ENCODE measurements around the gene PRM2.

The PRM2 gene

DNA sequence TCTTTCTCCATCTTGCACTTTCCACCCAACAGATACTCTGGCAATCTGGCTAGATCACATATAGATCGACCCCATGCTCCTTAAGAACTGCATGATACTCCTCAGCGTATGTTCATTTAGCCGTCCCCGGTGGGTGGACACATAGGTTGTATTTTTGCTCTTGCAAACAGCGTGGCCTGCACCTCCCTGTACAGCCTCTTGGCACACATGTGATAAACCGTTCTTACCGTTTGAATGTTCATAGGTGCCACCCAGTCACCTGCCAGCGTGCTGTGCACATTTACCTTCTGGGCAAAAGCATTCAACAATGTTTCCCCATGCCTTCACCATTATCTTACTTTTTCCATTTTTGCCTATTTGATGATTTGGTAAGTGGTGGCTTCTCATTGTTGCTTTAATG is 13.4 kb downstream of the PRM2 start:
- no peak for DNase-seq (ENCODE audit: low read depth, low spot score)

DNA sequence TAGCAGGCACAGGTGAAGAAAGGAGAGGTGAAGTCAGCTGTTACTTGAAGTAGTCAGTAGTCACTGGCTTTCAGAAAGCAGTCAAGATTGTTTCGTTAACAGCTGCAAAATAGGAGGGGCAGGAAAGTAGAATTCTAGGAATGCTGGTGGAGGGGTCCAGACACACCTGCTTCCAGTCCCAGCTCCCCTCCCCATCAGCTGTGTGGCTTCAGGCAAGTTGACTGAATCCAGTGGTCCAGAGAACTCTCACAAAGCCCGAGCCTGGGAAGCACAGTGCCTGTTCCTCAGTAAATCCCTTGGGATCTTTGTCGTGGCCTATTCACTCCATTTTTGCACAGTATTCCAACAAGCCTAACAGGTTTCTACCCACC is 15.7 kb downstream of the PRM2 start:
- DNase-seq (ENCODE audit: low read depth, low spot score), result no peak

DNA sequence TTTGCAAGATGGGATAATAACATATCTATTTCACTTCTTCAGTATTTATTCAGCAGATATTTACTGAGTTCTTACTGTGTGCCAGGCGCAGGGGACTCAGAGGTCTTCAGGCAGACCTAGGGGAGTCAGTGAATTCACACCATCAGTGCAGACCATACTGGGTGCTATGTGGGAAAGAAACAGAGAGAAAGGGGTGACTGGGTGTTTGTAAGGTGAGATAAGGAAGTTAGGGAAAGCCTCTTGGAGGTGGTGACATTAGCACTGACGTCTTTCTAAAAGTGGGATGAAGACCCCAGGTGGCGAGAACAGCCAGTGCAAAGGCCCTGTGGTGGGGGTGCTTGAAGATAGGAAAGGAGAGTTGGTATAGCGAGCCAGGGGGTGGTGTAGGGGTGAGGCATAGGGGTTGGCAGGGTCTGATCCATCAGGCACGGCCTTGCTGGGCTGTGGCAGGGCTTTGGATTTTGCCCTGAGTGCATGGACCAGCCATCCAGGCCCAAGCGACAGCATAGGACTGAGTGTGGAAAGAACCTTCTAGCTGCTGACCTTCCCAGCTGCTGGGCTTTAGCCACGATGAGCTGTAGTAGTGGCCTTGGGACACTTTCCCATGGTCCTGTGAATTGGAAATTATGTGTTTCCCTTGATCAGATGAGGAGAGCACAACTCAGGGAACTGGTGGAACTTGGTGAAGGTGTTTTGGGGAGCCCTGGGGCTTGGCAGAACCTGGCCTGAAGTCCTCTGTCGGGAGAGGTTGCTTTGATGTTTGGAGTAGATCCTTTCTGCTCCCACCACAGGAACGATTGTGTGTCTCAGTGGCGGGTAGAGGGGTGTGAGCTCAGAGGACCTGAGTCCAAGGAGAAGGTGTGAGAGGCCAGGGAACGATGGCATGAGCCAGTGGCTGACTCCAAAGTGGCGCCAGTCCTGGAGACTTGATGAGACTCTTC is 16.4 kb downstream of the PRM2 start:
- no peak for DNase-seq (ENCODE audit: low read depth, low spot score)

DNA sequence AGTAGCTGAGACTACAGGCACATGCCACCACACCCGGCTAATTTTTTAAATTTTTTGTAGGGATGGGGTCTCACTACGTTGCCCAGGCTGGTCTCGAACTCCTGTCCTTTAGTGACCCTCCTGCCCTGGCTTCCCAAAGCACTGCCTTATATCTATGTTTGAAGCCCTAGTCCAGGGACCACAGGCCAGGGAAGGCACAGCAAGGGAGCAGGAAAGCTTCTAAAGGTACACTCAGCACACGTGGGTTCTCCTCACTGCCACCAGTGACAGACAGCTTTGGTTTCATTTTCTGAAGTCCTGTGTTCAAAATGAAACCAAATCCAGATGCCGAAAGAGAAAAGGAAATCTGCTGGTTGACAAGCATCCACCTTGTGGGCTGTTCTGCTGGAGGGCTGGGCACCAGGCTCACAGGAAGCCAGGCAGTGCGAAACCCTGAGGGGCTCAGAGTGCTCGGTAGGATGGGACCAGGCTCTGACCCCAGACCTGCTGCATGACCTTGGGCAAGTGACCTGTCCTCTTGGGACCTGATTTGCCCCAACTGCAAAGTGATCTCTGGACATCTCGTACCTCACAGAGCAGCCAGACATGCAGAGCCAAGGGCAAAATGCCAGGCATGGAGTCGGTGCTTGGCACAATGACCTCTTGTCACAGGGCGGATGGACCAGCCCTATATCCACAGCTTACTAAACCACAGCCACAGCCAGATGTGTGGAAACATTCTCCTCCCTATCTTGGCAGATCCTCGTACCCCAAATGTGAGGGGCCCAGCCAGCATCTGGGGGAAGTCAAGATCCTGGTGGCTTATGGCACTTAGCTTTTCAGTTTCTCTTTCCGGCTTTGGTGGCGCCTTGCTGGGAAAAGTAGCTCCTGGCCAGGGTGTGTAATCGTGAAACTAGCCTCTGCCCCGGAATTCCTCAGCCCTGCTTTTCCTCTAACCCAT is 17.5 kb downstream of the PRM2 start:
- DNase-seq (ENCODE audit: low read depth, low spot score), result no peak

DNA sequence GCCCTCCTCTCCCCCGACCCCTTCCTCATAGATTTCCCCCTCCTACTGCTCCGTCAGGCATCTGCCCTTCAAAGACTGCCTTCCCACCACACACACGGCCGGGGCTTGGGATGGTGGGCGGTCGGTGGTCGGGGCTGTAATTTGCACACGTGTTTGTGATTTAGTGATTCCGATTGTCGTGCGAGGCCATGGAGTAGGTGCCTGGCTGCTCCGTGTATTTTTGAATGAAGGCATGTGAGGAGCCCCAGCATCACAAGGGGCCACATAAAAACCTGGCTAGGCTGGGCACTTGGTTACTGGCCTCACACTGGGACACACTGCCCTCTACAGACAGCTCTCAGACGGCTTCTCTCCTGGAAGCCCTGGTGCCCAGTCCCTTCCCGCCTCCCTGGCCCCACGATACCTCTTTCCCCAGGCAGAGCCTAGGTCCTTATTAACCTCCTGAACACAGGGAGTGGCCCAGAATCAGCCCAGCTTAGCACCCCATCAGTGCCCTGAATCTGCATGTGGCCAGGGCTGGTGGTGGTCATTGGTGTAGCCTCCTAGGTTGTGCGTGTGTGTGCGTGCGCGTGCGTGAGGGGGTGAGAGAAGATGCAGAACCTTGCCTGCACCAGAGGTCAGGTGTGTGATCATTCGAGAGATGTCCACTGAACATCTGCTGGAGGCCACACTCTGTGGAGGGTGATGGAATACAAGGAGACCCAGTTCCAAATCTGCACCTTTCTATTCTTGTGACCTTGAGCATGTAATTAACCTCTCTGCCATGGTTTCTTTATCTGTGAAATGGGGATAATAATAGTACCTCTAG is 18.9 kb downstream of the PRM2 start:
- no peak for DNase-seq (ENCODE audit: low read depth, low spot score)

DNA sequence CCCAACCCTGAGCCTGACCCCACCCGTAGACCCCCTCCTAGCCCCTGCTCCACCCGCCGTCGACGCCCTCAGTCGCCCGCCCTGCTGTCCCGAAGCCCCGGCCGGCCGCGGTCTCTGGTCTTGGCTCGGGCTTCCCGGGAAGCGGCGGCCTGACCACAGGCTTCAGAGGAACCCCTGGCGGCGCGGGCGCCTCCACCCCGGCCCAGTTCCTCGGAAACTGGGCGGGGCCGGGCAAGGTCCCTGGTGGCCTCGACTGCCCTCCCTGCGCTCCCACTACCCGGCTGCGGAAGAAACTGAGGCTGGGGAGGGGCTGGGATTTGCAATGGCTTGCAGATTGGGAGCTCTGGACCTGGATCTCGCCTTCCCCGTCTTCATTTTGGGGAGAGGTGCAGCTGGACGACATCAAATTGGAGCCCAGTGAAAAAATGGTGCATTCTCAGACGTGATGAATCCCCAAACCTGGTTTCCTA is 19.6 kb downstream of the PRM2 start:
- DNase-seq (ENCODE audit: low read depth, low spot score), result no peak

DNA sequence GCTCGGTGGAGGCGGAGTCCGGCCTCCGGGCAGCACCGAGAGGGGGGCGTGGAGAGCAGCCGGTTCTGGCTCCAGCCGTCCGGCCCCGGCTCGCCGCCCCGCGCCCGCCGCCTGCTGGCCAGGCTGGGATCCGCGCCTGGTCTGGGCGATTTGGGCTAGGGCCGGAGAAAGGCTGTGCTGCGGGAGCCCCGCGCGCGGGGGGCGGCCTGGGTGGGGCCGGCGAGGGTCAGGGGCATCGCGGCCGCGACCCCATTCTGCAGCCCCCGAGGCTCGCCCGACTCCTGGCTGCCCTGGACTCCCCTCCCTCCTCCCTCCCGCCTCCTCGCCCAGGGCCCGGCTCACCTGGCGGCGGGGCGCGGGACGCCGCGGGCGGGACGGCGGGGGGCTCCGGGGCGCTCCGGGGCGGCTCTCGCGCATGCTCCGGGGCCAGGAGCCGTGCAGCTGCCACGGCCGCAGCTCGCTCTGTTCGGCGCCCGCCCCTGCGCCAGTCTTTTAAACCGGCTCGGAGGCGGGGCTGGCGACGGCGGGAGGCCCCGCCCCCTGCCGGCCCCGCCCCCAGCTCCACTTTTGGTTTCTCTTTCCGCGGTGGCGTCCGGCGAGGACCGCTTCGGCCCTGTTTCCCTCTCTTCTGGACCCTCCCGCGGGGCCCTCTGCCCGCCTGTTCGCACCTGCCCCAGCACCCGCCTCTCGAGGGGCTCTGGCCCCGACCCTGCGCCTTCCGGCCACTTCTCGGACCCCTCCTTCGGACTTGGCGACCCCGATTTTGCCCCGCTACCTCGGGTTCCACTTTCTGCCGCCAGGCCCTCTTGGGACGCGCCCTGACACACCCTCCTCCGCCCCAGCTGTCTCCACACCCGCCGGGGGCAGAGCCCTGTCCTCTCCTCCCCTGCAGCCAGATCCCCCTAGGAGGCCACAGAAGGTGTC is 20.3 kb downstream of the PRM2 start, which contains the start of gene SOCS1:
SOCS1 (minus strand) TSS at position 468 of the 924 bp plus-strand sequence. CDS start 726 bp downstream, outside the sequence.
- peak; percentile 72 for DNase-seq (ENCODE audit: low read depth, low spot score)

DNA sequence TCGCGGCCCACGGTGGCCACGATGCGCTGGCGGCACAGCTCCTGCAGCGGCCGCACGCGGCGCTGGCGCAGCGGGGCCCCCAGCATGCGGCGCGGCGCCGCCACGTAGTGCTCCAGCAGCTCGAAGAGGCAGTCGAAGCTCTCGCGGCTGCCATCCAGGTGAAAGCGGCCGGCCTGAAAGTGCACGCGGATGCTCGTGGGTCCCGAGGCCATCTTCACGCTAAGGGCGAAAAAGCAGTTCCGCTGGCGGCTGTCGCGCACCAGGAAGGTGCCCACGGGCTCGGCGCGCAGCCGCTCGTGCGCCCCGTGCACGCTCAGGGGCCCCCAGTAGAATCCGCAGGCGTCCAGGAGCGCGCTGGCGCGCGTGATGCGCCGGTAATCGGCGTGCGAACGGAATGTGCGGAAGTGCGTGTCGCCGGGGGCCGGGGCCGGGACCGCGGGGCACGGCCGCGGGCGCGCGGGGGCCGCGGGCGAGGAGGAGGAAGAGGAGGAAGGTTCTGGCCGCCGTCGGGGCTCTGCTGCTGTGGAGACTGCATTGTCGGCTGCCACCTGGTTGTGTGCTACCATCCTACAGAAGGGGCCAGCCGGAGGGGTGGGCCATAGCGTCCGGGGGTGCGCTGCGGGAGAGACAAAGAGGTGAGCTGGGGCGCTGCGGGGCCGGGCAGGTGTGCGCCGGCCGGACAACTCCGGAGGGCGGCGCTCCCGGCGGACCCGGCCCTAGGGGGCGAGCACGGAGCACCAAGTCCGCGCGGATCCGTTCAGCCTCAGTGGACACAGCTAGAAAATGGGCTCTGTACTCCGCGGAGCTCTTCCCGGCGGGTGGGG is 21.2 kb downstream of the PRM2 start:
- DNase-seq (ENCODE audit: low read depth, low spot score), result peak; percentile 44

DNA sequence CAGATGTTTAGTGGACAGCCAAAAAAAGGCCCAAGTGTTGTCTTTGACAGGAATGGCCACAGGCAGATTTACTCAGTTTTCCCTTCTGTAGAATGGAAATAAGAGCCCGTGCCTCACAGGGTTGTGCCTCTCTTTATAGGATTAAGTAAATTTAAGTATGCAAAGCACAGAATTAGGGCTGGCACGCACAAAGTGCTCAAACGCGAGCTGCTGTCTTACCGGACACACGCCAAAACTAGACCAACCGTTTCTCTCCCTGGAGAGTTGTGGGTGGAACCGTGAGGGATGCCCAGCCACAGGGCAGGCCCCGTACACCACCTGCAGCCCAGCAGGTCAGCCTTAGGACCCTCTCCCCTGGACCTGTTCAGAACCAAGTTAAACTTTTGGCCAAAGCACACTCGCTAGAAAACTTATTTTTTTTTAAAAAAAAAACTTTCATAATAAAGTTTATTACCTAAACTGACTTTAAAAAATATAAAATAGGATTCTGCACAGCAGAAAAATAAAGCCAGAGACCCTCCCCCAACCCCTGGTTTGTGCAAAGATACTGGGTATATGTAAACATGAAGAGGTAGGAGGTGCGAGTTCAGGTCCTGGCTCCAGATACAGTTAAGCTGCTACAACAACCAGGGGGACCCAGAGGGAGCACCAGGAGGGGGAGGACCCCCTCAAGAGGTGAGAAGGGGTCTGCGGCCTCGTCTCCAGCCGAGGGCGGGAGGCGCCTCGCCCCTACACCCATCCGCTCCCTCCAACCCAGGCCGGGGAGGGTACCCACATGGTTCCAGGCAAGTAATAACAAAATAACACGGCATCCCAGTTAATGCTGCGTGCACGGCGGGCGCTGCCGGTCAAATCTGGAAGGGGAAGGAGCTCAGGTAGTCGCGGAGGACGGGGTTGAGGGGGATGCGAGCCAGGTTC is 22.0 kb downstream of the PRM2 start:
- no peak for DNase-seq (ENCODE audit: low read depth, low spot score)

DNA sequence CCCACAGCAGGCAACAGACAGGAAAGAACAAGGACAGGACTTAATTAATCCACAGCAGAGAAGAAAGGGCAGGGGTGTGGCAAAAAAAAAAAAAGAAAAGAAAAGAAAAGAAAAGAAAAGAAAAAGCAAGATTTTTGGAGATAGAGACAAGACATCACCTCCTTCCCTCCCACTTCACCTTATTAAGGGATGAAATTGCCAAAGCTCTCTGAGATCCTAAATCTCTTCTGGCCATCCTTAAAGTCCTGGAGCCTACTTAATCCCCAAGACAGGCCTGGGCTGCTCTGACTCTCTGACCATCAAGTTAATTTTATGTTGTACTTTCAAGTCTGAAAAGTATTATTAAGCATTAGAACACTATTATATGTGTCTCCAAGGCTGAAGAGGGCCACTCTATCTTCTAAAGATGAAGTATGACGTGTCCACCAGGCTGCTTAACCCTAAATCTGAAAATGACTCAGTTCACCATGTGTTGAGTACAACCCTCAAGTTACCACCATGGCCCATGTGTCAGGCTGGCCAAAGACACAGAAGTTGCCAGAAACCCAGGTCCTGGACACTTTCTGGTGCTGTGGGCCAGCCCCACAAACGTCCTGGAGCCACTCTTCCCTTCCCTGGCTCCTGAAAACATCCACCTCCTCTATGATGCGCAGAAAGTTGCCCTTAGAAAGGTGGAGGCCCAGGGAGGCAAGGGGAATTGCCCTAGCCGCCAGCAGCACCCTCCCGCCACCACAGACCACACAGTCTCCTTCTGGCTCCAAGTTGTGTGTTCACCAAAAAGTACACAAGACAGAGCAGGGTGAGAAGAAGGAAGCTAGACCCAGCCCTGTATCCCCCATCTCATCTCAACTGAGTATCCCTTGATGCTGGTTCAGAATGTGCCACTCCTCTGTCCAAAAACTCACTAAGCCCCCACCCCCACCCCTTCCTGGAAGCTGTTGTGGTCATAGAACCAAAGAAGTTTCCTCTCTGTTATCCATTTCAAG is 23.0 kb downstream of the PRM2 start:
- DNase-seq (ENCODE audit: low read depth, low spot score), result no peak

DNA sequence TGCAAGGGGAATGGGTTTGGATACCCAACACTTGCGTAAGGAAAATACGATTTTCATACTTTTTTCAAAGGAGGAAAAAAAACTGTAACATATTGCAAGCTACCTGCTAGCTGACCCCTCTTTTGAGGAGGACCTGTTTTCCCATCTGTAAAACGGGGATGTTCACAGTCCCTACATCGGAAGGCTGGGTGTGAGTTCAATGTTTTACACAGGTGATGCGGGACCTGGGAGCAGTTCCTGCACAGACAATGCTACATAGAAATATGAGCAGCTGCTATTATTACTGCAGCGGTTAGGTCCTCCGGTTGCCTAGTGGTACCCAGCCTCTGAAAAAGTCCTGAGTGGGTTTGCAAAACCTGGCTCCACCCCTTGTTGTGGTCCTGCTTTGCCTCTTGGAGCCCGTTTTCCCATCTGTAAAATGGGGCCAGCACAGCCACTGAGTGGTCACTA is 23.8 kb downstream of the PRM2 start:
- no peak for DNase-seq (ENCODE audit: low read depth, low spot score)

DNA sequence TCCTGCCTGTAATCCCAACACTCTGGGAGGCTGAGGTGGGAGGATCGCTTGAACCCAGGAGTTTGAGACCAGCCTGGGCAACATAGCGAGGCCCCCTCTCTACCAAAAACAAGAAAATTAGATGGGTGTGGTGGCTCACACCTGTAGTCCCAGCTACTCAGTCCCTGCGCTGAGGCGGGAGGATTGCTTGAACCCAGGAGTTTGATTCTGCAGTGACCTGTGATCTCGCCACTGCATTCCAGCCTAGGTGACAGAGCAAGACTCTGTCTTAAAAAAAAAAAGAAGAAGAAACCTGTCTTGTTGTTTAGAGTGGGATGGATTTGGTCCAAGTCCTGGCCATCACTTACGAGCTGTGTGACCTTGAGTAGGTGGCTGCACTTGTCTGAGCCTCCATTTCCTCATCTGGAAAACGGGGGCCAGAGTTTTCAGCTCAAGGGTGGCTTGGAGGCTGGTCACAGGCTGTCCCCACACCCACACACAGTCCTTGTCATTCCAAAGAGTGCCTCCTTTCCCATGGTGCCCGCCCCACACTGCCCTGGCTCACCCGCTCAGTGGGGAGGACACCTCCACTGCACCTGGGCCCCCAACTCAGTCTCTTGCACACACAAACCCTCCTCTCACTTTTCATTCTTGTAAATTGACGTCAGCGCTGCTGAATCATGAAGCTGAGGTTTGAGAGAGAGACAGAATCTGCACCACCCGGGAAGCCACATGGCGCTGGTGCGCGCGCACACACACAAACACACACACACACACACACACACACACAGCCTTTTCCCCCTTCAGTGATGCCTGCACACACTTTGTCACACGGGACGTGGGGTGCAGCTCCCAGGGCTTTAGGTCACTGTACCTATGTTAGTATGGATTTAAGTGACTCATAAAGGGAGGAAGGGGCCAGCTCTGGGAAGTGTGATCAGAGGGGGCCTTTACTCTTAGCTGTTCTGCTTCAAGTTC is 24.5 kb downstream of the PRM2 start:
- peak; percentile 69 for DNase-seq (ENCODE audit: low read depth, low spot score)

DNA sequence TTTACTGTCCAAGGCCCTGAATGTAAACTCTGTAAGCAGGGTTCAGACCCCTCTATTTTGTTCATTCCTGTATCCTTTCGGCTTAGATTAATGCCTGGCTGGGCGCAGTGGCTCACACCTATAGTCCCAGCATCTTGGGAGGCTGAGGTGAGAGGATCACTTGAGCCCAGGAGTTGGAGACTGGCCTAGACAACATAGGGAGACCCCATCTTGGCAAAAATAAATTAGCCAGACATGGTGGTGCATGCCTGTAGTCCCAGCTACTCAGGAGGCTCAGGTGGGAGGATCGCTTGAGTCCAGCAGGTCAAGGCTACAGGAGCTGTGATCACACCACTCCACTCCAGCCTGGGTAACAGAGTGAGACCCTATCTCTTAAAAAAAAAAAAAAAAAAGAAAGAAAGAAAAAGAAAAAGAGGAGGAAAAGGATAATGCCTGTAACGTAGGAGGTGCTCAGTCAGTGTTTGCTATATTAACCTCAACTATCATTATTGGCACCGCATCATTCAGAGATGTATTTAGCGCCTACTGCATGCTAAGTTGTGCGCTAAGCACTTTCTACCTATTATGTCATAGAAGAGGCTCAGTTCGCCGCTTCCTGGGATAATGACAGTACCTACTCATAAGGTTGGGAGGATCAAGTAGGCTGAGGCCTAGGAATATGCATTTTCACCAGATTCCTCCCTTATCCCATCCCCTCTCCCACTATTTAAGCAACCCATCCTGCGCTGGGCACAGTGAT is 25.3 kb downstream of the PRM2 start:
- DNase-seq (ENCODE audit: low read depth, low spot score), result no peak

DNA sequence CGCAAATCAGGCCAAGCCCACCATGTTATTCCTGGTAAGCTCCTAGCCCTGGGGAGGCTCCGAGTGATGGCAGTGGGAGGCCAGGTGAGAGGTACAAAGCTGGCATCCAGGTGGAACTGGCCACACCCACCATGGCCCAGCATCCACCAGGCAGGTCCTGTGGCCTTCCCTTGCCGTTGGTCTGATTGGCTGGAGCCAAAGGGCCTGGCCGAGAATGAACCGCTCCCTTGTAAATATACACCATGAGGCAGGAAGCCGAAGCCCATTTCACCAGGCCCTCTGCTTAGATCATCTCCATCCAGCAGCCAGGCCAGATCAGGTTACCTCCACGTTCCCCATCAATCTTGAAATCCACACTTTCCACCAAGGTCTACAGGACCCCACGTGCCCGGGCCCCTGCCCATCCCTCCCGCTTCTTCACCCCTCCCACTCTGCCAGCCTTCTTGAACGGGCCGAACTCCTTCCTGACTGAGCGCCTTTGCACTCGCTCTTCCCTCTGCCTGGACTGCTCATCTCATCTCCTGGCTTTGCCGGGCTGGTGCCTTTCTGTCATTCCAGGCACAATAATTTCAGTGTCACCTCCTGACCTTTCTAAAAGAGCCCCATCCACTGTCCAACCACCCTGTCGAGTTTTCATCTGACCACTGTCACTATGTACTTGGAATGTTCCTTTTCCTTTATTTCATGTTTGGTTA is 26.0 kb downstream of the PRM2 start:
- no peak for DNase-seq (ENCODE audit: low read depth, low spot score)
